PC-3 (cell line): ENCODE results near the gene CLMN. TPM values are rescaled to one million over a fixed set of nuclear protein-coding genes. Genes with fewer than 3 reads are reported as not detected.

Experiments used
- ATAC-seq: fragments of 200-7000 bp; cut with Tn5 transposase; 2 replicates; pipeline ENCODE4 v1.9.1; 2020; ENCODE audit warnings: mild to moderate bottlenecking, moderate library complexity
- BruUV-seq: library from RNA; stranded (reverse); fragments of 400-500 nt; replicated peaks from 2 replicates; lab custom pipeline; 2021; lab: Mats Ljungman, UMichigan
- CTCF ChIA-PET: fragments of 300-600 bp; sonication (Branson Sonifier 250); formaldehyde crosslinking; loops from one replicate; lab custom pipeline; 2022; ENCODE audit warnings: antibody characterized with exemption; lab: Charles Lee
- POLR2A ChIA-PET: fragments of 300-600 bp; sonication (Branson Sonifier 250); formaldehyde crosslinking; loops from one replicate; lab custom pipeline; 2022; ENCODE audit warnings: antibody characterized with exemption; ENCODE audit not compliant: unreplicated experiment; lab: Charles Lee
- DNase-seq: peaks from one replicate; pipeline ENCODE4 v3.0.0-alpha.2; 2015
- H2AFZ ChIP-seq: fragments of 300-600 bp; sonication (generic); 2 replicates; pipeline ENCODE4 v1.6.0; 2016; ENCODE audit warnings: antibody characterized with exemption, low read length
- H3F3A ChIP-seq: fragments of 300-600 bp; sonication (generic); one replicate; pipeline ENCODE4 v1.6.0; 2017; ENCODE audit warnings: antibody characterized with exemption, low read length, control low read depth, mild to moderate bottlenecking; ENCODE audit not compliant: unreplicated experiment
- H3K27ac ChIP-seq: fragments of 300-600 bp; sonication (generic); 2 replicates; pipeline ENCODE4 v1.5.1; 2016; ENCODE audit warnings: mild to moderate bottlenecking, low read length
- H3K27me3 ChIP-seq: fragments of 300-600 bp; sonication (generic); 2 replicates; pipeline ENCODE4 v1.6.1; 2016; ENCODE audit warnings: low read length, mixed read lengths
- H3K36me3 ChIP-seq: fragments of 300-600 bp; sonication (generic); 2 replicates; pipeline ENCODE4 v1.6.1; 2016; ENCODE audit warnings: low read depth, mixed run types, low read length, mixed read lengths
- H3K4me1 ChIP-seq: fragments of 300-600 bp; sonication (generic); 2 replicates; pipeline ENCODE4 v1.5.1; 2016; ENCODE audit warnings: low read length; ENCODE audit not compliant: insufficient read depth
- H3K4me2 ChIP-seq: fragments of 300-600 bp; sonication (generic); 2 replicates; pipeline ENCODE4 v1.6.0; 2016; ENCODE audit warnings: low read length
- H3K4me3 ChIP-seq: fragments of 300-600 bp; sonication (generic); 2 replicates; pipeline ENCODE4 v1.5.1; 2016; ENCODE audit warnings: mild to moderate bottlenecking, low read length, mixed read lengths
- H3K79me2 ChIP-seq: fragments of 300-600 bp; sonication (generic); 2 replicates; pipeline ENCODE4 v1.6.1; 2017; ENCODE audit warnings: low read length, mixed read lengths
- H3K9ac ChIP-seq: fragments of 300-600 bp; sonication (generic); 2 replicates; pipeline ENCODE4 v1.6.0; 2016; ENCODE audit warnings: mild to moderate bottlenecking, low read length
- H3K9me2 ChIP-seq: fragments of 300-600 bp; sonication (generic); replicated peaks from 2 replicates; pipeline ENCODE4 v1.6.1; 2016; ENCODE audit warnings: mixed run types, low read length, mixed read lengths
- H3K9me3 ChIP-seq: fragments of 300-600 bp; sonication (generic); 2 replicates; pipeline ENCODE4 v1.6.1; 2016; ENCODE audit warnings: low read length, mixed read lengths
- H4K20me1 ChIP-seq: fragments of 300-600 bp; sonication (generic); 2 replicates; pipeline ENCODE4 v1.6.1; 2016; ENCODE audit warnings: low read length, mixed read lengths
- CTCF ChIP-seq: fragments of 300-600 bp; sonication (generic); conservative IDR thresholded peaks from 2 replicates; pipeline ENCODE4 v1.5.1; 2017; ENCODE audit warnings: antibody characterized with exemption, low read depth, mild to moderate bottlenecking, low read length
- EZH2 ChIP-seq: fragments of 300-600 bp; sonication (generic); IDR thresholded peaks from one replicate; pipeline ENCODE4 v1.6.1; 2017; ENCODE audit warnings: antibody characterized with exemption, mild to moderate bottlenecking, low read length; ENCODE audit not compliant: unreplicated experiment
- EZH2phosphoT487 ChIP-seq: fragments of 300-600 bp; sonication (generic); IDR thresholded peaks from 2 replicates; pipeline ENCODE4 v1.6.1; 2018; ENCODE audit warnings: mild to moderate bottlenecking, antibody characterized with exemption, low read length, borderline replicate concordance
- intact Hi-C: fragments of 100-400 bp; cut with micrococcal nuclease; formaldehyde crosslinking; loops from 2 replicates; pipeline ENCODE4 v1.9.0; 2023
- total RNA-seq: library from RNA; depleted of rRNA; stranded (reverse); fragments of >200 nt; gene quantifications from 2 replicates; pipeline ENCODE4 v1.2.3, GENCODE V29; 2014

Gene CLMN
- total RNA-seq, 1 experiment from 2014 or later, result 3.5 TPM

GRCh38 chr14:95352481-95352880, 32.8 kb upstream of the CLMN start:
- H3K9ac ChIP-seq, result no peak overlapping the region
- intact Hi-C loops, result no loop called here
- no peak overlapping the region for H2AFZ ChIP-seq
- H3K4me3 ChIP-seq, result no peak overlapping the region
- ChIA-PET CTCF (no interaction called here), POLR2A (no interaction called here)
- no peak for TF ChIP-seq EZH2
- no peak for TF ChIP-seq EZH2phosphoT487
- TF ChIP-seq CTCF, result no peak
- H3K4me1 ChIP-seq, result no peaks in the 10 kb centered on the region
- no peaks in the 10 kb centered on the region for H4K20me1 ChIP-seq
- H3K27me3 ChIP-seq, result 0 out of 2 replicates have a peak, but pooled peaks cover 6% of the 10 kb centered on the region
- no peak overlapping the region for H3K4me2 ChIP-seq
- H3K9me3 ChIP-seq, result no peaks in the 10 kb centered on the region
- H3F3A ChIP-seq, result no peaks in the 10 kb centered on the region
- H3K27ac ChIP-seq, result no peak overlapping the region
- H3K79me2 ChIP-seq, result no peaks in the 10 kb centered on the region
- no peak for ATAC-seq
- BruUV-seq, result no TSS peak
- no peaks in the 10 kb centered on the region for H3K9me2 ChIP-seq
- H3K36me3 ChIP-seq, result no peaks in the 10 kb centered on the region
- DNase-seq, result no peak

- H3K36me3 ChIP-seq, result no peaks in the 10 kb centered on the region
- TF ChIP-seq EZH2phosphoT487 (no peak), EZH2 (no peak), CTCF (no peak)
- H3K79me2 ChIP-seq, result no peaks in the 10 kb centered on the region
- no peak overlapping the region for H3K9ac ChIP-seq
- no peaks in the 10 kb centered on the region for H3K9me3 ChIP-seq
- no peak overlapping the region for H3K4me3 ChIP-seq
- no peak overlapping the region for H3K4me2 ChIP-seq
- H3K9me2 ChIP-seq, result no peaks in the 10 kb centered on the region
- H4K20me1 ChIP-seq, result no peaks in the 10 kb centered on the region
- 0 out of 2 replicates have a peak, but pooled peaks cover 6% of the 10 kb centered on the region for H3K27me3 ChIP-seq
- intact Hi-C loops, result no loop called here
- no TSS peak for BruUV-seq
- no peak overlapping the region for H3K27ac ChIP-seq
- DNase-seq, result no peak
- H3F3A ChIP-seq, result no peaks in the 10 kb centered on the region
- no peak overlapping the region for H2AFZ ChIP-seq
- ChIA-PET POLR2A (no interaction called here), CTCF (no interaction called here)
- no peak for ATAC-seq
- no peaks in the 10 kb centered on the region for H3K4me1 ChIP-seq
Observed at GRCh38 chr14:95349241-95349640, 29.5 kb upstream of the CLMN start.

DNA sequence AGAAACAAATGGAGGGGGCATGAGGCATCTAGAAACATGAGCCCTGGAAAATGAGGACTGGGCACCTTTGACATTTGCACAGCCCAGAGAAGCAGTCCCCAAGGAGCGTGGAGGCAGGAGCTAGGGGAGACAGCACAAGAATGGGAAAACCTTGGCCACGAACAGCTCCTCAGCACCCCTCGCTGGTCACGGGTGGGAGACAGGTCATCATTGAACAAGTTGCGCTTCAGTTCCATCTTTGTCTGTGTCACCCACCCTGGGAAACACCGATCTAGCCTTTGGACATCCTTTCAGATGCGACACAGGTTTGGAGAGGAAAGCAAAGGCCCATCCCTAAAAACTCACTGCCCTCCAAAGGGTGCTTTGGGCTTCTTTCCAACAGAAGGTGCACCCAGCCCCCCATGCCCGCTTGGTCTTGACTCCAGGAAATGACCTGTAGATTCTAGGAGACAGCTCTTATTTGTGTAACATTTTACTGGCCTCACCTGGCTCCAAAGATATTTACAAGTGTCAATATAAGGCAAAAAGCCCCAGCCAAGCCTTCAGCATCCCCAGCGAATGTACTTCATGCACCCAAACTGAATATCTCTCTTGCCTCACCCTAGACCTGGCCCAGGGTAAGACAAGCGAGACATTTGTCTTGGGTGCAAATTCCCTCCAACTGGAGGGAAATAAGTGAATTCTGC, 28.8 kb upstream of the CLMN start:
- BruUV-seq, result no TSS peak
- no peak overlapping the region for H3K27ac ChIP-seq
- H4K20me1 ChIP-seq, result no peaks in the 10 kb centered on the region
- H3K79me2 ChIP-seq, result no peaks in the 10 kb centered on the region
- H3K4me3 ChIP-seq, result no peak overlapping the region
- POLR2A ChIA-PET, result no interaction called here
- H3K36me3 ChIP-seq, result no peaks in the 10 kb centered on the region
- H2AFZ ChIP-seq, result no peak overlapping the region
- 0 out of 2 replicates have a peak, but pooled peaks cover 6% of the 10 kb centered on the region for H3K27me3 ChIP-seq
- no peak overlapping the region for H3K4me2 ChIP-seq
- ATAC-seq (no peak), DNase-seq (no peak)
- intact Hi-C loops, result no loop called here
- CTCF ChIA-PET, result no interaction called here
- no peaks in the 10 kb centered on the region for H3F3A ChIP-seq
- no peaks in the 10 kb centered on the region for H3K4me1 ChIP-seq
- H3K9me2 ChIP-seq, result no peaks in the 10 kb centered on the region
- TF ChIP-seq CTCF (no peak), EZH2phosphoT487 (no peak), EZH2 (no peak)
- no peak overlapping the region for H3K9ac ChIP-seq
- no peaks in the 10 kb centered on the region for H3K9me3 ChIP-seq
